PFSK-1 (cell line): ENCODE data around the gene NTM.

ENCODE experiments used
- FOXP2 ChIP-seq: optimal IDR thresholded peaks from 2 replicates; pipeline ENCODE3; 2011; ENCODE audit warnings: borderline replicate concordance, control low read depth, inconsistent platforms; ENCODE audit not compliant: insufficient read depth; ENCODE audit errors: extremely low read length, extremely low read depth
- POLR2AphosphoS5 ChIP-seq: IDR thresholded peaks from 2 replicates; pipeline ENCODE4 v1.6.1; 2012; ENCODE audit warnings: low read depth, mild to moderate bottlenecking, control low read depth, low read length, moderate library complexity
- SIN3A ChIP-seq: IDR thresholded peaks from 2 replicates; pipeline ENCODE4 v1.6.1; 2012; ENCODE audit warnings: mild to moderate bottlenecking, low read length, moderate library complexity, borderline replicate concordance; ENCODE audit not compliant: insufficient read depth
- TAF1 ChIP-seq: IDR thresholded peaks from 2 replicates; pipeline ENCODE4 v1.6.1; 2012; ENCODE audit warnings: low read length, control low read depth, borderline replicate concordance; ENCODE audit not compliant: insufficient read depth
- TF ChIP-seq, protein P1 (sequence below), 2 experiments: IDR thresholded peaks; 2 replicates each; pipeline versions ENCODE4 v1.6.1 to v1.8.0; 2011 to 2012; ENCODE audit warnings: low read depth in 2 of 2, low read length in 2 of 2, control low read depth in 1 of 2, inconsistent platforms in 1 of 2, mild to moderate bottlenecking in 1 of 2, moderate library complexity in 1 of 2; ENCODE audit not compliant: insufficient read depth in 1 of 2

NTM gene

DNA sequence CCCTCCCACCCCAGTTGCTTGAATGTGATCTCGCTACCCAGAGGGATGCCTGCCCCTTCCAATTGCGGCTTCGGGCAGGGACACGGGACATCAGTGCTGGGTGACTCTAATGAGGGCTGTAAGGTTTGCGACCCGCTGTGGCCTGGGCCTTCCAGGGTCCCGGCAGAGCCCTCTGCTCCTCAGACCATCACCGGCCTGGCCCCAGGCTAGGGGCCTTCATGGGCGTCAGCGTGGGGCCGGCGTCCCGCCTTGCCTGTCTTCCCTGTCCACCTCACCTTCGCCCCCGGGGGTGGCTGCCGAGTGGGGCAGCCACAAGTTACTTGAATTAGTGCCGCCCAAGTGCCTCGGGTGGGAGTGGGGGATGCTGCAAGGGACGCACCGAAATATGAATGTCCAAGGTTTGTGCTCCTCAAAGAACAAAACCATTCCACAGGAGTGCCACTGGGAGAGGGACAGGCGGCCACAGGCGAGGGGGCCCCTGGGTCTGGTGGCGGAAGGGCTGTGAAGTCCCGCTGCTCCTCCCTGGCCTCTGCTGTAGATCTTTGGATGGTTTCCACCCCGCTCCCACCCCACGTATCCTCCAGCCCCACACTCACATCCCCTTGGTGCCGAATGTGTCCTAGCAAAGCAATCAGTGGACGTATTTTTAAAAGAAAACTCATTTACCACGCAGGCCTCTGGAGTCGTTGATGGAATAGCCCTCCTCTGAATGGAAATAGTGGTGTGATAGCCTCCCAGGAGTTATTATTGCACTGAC lies 317.1 kb downstream of the NTM start:
- TF ChIP-seq, protein P1, sequence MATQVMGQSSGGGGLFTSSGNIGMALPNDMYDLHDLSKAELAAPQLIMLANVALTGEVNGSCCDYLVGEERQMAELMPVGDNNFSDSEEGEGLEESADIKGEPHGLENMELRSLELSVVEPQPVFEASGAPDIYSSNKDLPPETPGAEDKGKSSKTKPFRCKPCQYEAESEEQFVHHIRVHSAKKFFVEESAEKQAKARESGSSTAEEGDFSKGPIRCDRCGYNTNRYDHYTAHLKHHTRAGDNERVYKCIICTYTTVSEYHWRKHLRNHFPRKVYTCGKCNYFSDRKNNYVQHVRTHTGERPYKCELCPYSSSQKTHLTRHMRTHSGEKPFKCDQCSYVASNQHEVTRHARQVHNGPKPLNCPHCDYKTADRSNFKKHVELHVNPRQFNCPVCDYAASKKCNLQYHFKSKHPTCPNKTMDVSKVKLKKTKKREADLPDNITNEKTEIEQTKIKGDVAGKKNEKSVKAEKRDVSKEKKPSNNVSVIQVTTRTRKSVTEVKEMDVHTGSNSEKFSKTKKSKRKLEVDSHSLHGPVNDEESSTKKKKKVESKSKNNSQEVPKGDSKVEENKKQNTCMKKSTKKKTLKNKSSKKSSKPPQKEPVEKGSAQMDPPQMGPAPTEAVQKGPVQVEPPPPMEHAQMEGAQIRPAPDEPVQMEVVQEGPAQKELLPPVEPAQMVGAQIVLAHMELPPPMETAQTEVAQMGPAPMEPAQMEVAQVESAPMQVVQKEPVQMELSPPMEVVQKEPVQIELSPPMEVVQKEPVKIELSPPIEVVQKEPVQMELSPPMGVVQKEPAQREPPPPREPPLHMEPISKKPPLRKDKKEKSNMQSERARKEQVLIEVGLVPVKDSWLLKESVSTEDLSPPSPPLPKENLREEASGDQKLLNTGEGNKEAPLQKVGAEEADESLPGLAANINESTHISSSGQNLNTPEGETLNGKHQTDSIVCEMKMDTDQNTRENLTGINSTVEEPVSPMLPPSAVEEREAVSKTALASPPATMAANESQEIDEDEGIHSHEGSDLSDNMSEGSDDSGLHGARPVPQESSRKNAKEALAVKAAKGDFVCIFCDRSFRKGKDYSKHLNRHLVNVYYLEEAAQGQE (IDR thresholded peaks at IDR 0.05; ENCODE audit: insufficient read depth in 1 of 2, low read depth in 2 of 2, low read length in 2 of 2): no peak
- TF ChIP-seq POLR2AphosphoS5: no peak
- TF ChIP-seq TAF1: no peak
- TF ChIP-seq SIN3A: no peak
- TF ChIP-seq FOXP2: no peak

DNA sequence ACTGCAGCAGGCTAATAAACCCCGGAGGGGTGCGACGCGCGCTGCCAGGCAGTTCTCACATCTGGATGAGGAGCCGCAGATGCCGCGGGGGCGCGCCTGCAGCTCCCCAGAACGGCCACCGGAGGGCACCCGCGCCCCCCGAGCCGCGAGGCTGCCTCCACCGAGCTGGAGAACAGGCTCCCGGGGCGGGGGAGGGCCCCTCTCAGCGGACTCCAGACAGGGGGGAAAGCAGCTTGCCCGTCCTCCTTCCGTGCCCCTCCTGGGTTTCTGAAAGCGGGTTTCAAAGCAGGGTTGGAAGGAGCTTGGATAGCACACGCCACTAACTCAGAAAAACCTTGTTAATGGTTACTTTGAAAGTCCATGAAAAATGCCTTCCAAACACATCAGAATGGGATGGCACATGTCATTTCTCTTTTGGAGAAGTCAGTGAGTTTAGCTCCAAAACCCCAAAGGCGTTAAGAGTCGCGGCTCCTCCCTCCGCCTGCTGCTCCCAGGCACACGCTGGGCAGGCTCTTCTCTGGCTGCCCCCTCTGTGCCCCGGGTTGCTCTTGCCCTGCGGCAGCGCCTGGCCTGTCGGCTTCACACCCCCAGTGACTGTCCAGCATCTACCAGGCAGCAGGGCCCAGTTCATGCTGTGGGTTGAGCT lies 317.8 kb downstream of the NTM start:
- TF ChIP-seq, protein P1 (IDR thresholded peaks at IDR 0.05; ENCODE audit: insufficient read depth in 1 of 2, low read depth in 2 of 2, low read length in 2 of 2): no peak
- no peak for TF ChIP-seq TAF1
- no peak for TF ChIP-seq POLR2AphosphoS5
- TF ChIP-seq SIN3A: no peak
- no peak for TF ChIP-seq FOXP2

DNA sequence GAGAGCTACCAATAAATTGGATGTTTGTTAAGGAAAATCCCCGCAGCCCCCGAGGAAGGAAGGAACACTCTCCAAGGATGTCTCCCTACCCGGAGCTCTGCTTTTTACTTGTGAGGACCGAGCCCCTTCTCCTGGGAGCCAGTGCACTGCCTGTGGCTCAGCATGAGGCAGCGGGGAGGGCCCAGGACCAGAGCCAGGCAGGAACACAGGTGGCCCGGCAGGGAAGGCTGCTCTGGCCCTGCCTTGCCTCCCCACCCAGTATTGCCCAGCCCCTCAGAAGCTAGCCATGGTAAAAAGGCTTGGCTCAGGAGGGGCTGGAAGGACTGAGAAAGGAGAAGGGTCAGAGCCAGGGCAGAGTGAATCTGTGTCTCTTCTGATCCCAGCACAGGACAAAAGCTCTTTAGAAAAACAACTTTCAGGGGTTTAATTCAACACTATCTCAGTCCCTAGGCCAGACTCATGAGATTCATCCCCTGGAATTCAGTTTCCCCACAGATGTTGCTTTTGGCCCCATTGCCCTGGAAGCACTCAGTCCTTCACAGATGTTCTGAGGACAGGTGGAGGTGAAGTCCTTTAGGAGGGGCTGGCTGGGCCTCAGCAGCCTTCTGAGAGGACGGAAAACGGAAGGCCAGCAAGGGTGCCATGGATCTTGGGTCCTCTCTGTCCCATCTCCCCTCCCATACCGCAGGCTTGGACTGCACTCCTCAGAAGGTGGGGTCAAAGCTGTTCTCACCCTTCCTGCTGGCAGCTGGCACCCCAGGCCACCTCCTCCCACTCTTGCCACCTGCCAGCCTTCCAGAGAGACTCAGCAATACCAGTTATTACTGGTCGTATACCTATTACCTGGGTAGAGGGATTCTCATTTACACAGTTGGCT lies 318.9 kb downstream of the NTM start:
- TF ChIP-seq, protein P1 (IDR thresholded peaks at IDR 0.05; ENCODE audit: insufficient read depth in 1 of 2, low read depth in 2 of 2, low read length in 2 of 2): no peak
- TF ChIP-seq SIN3A (no peak), POLR2AphosphoS5 (no peak), FOXP2 (no peak), TAF1 (no peak)

DNA sequence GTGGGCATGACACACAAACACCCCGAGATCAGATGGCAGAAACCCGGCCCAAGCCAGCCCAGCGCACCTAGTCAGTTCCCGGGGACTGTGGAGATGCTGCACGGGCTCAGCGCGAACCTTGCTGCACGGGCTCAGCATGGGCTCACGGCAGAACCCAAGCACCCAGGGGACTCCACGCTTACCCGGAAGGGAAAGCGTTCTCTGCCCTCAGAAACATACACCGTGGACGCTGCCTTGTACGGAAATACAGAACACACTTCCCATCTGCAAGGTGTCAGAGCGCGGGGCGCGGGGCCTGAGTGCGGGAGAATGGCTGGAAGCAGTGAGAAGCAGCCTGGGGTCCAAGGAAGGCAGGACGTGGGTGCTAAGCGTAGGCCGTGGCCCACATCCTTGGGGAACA lies 319.9 kb downstream of the NTM start:
- no peak for TF ChIP-seq SIN3A
- TF ChIP-seq, protein P1 (IDR thresholded peaks at IDR 0.05; ENCODE audit: insufficient read depth in 1 of 2, low read depth in 2 of 2, low read length in 2 of 2): no peak
- TF ChIP-seq FOXP2: no peak
- no peak for TF ChIP-seq TAF1
- no peak for TF ChIP-seq POLR2AphosphoS5
